HG03521 (cell line): ENCODE results near the gene KCNQ2.
"Not testable (repeated sequence)": the region's sequence is repeated elsewhere in the genome, so short reads cannot be mapped to it uniquely, and the experiment has no call there.

Source experiments
- ATAC-seq: cut with Tn5 transposase; IDR thresholded peaks from one replicate; pipeline ENCODE4 v1.9.1; 2021; ENCODE audit warnings: mild to moderate bottlenecking, moderate library complexity; ENCODE audit not compliant: unreplicated experiment

KCNQ2 gene

DNA sequence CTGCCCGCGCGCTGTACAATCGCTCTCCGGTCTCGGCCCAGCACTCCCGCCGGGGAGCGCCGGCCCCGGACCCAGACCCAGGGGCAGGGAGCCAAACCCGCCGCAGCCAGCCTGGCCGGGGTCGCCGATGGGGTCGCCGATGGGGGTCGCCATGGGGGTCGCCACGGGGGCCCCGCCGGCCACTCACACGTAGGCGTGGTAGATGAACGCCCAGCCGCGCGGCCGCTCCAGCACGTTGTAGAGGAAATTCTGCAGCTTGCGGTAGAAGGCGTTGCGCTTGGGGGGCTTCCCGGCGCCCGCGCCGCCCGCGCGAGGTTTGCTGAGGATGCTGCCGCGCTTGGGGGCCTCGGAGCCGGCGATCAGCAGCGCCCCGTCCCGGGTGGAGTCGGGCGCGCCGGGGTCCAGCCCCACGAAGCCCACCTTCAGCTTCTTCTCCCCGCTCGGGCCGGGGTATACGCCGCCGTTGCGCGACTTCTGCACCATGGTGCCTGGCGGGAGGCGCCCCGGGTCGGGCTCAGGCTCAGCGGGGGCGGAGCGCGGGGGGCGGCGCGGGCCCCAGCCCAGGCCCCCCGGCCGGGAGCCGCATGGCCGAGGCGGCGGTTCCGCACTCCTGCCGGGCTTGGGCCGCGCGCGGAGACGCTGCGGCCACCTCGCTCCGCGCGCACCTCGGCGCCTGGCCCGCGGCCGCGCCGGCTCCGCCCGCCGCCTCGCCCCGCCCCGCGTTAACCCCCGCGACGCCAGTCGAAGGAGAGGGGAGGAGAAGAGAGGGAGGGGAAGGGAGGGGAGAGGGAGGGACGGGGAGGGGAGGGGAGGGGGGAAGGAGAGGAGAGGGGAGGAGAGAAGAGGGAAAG lies at the start of gene KCNQ2:
TSS of gene KCNQ2 (minus strand) at position 675 of the 851 bp plus-strand sequence. CDS start at position 483, 192 bp downstream.
- no peak for ATAC-seq

DNA sequence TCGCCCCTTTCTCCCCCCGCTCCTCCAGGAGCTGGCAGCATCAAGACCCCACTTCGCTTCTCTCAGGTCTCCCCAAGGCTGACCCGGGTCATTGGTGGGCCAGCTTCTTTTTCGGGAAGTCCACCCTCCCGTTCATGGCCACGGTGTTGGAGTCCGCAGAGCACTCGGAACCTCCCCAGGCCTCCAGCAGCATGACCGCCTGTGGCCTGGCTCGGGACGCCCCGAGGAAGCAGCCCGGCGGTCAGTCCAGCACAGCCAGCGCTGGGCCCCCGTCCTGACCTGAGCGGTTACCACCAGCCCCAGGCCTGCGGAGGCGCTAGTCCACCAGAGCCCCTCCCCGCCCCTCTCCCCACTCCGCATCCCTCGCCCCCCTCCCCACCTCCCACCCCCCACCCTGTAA lies 49.1 kb upstream of the KCNQ2 start:
- no peak for ATAC-seq

DNA sequence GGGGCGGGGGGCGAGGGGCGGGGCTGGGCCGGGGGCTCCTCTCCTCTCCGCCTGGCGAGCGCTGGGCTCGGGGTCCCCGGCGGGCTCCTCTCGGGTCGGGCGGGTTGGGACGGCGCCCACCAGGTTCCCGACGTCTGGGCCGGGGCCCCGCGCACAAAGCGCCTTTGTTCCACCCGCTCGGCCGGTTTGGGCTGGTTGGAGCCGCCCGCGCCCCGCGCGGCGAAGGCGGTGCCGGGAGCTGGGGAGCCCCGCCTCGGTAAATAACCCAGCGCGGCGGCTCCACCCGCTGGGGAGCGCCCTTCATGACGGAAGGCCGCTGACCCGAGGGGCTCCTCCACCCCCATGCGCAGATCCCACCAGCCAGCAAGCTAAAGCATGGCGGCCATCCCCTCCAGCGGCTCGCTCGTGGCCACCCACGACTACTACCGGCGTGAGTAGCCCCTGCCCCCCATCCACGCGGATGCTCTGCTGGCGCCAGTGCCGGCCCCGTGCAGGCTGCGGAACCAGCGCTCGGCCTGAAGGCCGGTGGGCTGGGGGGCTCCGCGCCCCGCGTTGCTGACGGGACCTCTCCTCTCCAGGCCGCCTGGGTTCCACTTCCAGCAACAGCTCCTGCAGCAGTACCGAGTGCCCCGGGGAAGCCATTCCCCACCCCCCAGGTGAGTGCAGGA lies 48.6 kb upstream of the KCNQ2 start:
- peak; percentile 26 for ATAC-seq

DNA sequence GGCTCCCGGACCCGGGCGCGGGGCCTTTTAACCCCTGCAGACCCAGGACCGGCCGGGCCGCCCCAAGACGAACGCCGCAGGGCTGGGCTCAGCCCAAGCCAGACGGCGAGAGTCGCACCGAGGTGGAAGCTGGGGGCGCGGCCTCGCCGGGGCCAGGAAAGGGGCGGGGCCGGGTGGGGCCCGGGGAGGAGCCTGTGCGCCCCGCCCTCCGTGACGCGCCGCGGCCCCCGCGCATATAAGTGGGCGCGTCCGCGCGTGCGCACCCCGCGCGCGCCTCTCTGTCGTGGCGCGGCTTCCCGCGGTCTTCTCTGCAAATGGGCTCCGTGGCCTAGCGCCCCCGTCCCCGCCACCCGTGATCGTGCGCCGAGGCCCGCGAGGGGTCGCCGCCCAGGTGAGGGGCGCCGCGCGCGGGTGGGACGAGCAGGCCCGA lies 48.1 kb upstream of the KCNQ2 start, which contains the start of gene PPDPF:
TSS of gene PPDPF (plus strand) at position 262 of the 430 bp plus-strand sequence. CDS start 544 bp downstream, outside the sequence.
- ATAC-seq = peak; percentile 73

DNA sequence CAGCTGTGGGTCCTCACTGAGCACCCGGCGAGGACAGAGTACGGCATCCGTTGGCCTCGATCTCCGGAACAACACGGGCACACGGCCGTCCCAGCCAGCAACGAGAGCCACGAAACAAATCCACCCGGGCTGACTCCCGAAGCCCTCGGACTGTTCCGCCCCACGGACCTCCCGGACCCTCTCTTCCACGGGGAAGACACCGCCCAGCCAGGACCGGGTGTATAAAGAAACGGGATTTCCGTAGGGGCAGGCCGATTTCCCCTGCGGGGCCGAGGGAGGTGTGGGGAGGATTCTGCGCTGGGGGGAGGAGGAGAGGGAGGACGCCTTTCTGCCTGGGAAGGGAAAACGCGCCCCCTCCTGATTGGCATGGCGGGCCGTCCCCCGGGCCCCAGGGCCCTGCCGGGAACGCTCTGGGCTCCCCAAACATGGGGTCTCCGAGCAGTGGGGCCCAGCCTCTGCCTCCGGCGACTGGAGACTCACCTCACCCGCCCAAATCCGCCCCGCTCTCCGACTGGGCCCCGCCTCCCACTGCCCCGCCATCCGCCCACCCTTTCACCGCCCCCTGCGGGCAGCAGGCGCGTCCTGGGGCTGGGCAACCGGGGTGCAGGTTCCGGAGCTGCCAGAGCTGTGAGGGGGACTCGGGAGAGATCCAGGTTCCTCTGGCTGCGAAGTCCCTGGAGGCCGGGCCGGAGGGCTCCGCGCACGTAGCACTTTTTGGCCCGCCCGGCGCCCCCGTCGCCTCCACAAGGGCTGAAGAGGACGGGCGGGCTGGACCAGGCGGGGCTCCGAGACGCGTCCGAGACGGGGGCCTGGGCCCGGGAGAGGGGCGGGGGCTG lies 47.4 kb upstream of the KCNQ2 start:
- ATAC-seq = peak; percentile 25

DNA sequence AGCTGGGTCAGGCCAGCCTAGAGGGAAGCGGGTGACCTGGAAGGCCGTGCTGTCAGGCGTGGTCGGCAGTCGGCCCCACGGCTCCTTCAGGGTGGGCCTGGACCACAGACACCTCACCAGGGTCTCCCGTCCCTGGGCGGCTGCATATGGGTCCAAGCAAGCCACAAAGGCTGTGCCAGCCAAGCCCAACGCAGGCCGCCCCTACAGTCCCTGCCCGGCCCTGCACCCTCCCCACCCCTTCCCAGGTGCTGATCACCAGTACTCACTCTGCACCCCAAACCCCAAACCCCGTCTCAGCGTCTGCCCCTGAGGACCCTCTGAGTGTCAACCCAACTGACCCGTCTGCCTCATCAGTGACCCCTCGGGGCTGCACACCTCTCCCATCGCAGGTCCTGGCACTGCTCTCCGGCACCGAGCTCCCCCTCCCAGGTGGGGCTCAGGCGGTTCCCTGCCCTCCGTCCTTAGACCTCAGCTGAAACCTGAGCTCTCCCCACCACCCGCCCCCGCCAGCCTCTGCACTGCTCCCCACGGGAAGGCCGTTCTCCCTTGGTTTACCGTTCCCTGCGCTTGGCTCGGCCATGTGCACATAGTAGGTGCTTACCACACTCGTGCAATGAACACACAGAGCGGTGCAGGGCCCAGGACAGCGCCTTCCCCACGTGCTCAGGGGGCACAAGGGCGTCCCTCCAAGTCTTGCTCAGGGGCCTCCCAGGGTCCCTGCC lies 46.7 kb upstream of the KCNQ2 start:
- no peak for ATAC-seq

DNA sequence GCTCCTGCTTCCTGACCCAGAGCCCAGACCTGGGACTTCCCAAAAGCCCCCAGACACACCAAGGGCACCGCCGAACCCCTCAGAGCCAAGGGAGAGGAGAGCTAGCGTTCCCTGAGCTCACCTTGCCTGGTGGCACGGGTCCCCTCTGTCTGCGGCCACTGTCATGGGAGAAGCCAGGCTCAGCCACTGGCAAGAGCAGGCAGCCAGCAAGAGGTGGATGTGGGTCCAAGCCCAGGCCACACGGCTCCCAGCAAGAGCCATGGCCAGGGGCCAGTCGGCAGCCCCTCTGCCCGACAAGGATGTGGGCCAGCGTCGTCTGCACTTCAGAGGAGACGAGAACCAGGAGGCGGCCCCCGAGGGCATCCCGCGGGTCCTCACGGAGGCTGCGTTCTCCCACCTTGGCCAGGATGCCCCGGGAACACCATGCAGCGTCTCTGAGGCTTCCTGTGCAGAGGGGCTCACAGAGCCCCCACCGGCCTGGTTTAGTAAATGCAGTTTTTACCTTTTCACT lies 46.0 kb upstream of the KCNQ2 start:
- no peak for ATAC-seq

DNA sequence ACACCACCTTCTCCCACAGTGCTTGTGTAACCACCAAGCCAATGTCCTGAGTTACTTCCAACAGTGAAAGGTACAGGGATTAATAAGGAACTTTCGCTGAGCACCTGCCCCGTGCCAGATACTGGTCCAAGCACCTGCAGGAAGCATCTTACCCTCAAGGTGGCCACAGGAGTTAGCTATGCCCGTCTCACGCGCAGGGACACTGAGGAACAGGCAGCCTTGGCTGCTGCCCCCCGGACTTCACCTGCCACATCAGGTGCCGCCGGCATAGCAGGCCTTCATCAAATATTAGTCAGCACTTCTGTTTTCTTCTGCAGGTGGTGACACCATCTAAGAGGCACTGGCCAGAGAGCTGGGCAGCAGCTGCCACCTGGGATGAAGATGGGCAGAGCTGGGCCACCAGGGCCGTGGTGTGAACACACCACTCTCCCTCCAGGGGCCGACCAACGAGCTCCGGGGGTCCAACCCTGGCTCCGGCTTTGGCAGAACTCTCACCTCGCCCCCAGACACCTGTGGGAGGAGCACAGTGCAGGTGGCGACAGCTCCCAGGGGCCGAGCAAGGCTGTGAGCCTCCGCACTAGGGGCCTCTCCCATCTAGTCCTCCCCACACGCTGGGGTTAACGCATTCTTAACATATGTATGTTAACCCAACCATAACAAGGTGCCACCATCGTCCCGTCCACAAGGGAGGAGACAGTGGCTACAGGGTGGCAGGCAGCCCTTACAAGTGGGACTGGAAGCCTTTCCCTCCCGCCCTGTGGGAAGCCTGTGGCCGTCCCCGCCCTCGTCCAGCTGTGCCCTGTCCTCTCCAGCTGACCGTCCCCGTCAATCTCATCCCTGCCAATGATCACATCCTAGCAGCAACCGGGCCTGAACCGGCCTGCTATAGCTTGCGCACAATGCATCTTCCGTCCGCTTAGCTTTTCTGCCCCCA lies 45.2 kb upstream of the KCNQ2 start:
- no peak for ATAC-seq

DNA sequence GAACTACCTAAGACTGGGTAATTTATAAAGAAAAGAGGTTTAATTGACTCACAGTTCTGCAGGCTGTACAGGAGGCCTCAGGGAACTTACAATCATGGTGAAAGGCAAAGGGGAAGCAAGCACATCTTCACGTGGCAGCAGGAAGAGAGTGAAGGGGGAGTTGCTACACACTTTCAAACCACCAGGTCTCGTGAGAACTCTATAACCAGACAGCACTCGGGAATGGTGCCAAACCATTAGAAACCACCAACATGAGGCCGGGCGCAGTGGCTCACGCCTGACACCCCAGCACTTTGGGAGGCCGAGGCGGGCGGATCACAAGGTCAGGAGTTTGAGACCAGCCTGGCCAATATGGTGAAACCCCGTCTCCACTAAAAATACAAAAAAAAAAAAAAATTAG lies 42.1 kb upstream of the KCNQ2 start:
- ATAC-seq = not testable (repeated sequence)

DNA sequence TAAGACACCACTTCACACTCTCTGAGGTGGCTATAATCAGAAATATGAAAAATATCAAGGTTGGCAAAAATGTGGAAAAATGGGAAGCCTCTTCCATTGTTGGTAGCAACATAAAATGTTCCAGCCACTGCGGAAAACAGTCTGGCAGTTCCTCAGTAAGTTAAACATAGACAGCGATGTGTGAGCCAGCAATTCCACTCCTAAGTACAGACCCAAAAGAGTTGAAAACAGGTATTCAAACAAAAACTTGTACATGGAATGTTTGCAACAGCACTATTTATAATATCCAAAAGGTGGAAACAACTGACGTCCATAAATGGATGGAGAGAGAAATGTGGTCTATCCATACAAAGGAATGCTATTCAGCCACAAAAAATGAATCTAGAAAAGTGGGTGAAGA lies 40.8 kb upstream of the KCNQ2 start:
- ATAC-seq = no peak

DNA sequence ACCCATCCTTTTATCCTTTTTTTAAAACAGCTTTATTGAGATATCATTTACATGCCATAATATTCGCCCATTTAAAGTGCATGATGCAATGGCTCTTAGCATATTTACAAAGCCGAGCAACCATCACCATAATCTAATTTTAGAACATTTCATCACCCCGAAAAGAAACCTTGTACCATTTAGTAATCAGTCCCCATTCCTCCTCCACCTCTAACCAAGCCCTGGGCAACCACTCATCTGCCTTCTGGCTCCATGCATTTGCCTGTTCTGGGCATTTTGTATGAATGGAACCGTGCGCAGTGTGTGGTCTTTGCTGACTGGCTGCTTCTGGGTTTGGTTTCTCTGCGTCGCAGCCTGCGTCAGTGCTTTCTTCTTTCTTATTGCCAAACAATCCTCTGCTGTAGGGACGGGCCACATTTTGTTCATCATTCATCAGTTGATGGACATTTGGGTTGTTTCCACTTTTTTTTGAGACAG lies 36.7 kb upstream of the KCNQ2 start:
- no peak for ATAC-seq

DNA sequence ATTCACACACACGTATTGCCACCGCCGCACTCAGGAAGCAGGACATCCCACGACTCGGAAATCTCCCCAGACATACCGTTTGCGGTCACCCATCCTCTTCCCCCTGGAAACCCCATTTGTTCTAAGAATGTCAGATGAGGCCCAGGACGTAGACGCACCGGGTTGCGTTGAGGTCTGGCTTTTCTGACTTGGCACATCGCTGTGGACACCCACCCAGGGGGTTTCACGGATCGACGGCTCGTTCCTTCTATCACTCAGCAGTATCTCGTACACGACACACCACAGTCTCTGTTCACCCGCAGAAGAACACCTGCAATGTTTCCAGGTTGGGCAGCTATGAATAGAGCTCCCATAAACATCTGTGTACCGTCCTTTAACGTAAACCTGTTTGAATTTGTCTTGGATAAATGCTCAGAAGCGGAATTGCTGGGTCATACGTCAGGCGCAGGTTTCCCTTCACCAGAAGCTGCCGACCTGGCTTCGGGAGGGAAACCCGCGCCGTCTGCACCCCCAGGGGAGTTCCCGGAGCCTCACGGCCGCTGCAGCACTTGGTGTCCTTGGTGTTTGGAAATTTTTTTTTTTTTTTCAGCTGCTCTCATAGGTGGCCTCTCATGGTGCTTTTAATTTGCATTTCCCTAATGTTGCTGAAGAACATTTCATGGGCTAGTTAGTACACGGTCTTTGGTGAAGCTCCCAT lies 35.8 kb upstream of the KCNQ2 start:
- ATAC-seq = no peak

DNA sequence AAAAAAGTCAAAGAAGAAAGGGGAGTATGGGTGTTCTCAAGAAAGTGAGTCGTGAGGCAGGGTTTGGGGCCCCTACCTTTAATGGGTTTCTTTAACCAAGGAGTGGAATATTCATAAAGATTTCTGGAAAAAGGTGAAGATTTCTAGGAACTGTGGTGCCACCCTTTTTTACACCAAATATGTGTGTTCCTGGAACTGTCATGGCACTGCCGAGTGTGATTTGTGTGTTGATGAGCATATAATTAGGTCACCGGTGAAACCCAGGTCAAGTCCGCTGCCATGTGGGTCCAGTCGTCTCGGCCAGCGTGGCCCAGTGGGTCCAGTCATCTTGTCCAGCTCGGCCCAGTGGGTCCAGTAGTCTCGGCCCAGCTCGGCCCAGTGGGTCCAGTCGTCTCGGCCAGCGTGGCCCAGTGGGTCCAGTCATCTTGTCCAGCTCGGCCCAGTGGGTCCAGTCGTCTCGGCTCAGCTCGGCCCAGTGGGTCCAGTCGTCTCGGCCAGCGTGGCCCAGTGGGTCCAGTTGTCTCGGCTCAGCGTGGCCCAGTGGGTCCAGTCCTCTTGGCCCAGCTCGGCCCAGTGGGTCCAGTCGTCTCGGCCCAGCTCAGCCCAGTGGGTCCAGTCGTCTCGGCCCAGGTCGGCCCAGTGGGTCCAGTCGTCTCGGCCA lies 34.8 kb upstream of the KCNQ2 start:
- no peak for ATAC-seq

DNA sequence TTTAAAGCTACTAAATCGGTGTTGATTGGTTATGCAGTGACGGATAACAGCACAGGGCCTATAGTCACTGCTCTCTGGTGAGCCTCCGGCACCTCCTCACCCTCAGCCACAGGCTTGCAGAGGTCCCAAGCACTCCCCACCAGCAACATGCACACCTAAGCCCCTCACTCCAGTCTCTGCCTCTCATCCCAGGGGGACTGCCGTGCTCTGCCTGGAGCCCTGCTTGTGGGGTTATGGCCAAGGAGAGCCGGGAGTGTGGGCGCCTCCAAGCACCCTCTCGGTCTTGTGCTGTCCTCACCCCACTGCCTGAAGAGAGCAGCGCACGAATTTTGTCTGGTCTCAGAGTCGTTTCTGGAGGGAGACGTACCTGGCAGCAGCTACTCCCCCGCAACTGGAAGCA lies 33.3 kb upstream of the KCNQ2 start:
- ATAC-seq = no peak

DNA sequence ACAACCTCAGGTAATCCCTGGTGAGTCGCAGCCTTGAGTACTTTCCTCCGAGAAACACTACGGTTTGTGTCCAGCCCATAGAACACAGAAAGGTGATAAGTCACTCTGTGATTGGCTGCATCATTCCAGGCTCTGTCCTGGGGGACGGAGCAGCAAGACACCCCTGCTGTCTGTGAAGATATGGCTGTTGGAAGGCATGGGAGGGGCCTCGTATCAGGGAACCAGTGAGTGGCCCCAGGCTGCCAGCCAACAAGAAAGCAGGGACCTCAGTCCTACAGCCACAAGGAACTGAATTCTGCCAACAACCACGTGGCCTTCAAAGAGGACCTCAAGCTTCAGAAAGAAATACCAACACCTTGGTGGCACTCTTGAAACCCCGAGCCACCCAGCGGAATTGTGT lies 32.8 kb upstream of the KCNQ2 start:
- no peak for ATAC-seq

DNA sequence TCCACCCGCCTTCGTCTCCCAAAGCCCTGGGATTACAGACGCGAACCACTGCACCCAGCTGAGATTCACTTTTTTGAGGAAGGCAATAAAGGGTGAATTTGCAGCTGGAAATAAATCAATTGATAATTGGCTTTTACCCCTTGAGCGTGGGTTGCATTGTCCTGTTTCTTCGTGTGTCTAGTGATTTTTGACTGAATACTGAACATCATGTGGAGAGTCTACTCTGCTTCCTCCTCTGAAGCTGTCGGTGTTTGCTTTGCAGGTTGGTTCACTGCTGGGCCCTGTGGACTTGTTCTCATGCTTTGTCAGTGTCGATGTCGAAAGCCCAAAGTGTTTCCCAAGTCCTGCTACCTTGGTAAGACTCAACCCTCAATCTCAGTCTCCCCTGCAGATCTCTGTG lies 32.2 kb upstream of the KCNQ2 start:
- ATAC-seq = no peak

DNA sequence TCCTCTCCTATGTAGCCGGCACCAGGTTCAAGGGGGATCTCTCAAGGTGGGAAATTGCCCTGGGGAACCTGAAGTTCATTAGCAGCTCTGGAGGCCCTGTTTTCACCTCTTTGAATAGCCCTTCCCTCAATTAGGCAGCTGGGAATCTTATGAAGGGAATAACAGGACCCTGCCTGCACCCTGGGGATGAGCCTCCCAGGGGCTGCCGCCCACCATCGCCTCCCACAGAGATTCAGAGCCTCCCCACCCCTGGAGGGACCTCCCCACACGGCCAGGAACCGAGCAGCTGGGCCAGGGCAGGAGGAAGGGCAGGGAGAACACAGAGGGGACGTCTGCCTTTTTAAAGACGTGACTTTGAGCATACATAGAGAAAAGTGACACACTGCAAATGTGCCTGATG lies 31.1 kb upstream of the KCNQ2 start:
- no peak for ATAC-seq

DNA sequence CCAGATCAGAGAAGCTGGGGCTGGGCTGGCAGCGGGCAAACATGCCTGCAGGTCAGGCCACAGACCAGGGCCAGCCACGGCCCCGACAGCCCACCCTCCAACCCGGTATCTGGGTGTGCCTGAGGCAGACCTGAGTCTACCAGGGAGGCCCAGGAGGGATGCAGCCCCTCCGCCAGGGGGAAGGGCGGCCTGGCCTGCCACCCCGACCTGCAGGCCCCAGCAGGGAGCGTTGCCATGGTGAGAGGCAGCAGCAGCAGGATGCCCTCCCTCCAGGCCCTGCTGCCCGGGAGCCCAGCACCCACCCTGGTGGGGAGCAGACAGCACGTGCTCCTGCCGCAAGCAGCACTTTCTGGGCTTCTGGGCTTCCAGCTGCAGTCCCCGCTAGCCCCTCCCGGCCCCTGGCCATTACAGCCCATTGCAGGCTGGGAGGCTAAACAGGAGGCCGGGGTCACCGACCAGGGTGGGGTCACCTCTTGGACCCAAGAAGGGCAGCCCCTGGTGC lies 30.3 kb upstream of the KCNQ2 start:
- ATAC-seq = no peak
